HL-60 (cell line): ENCODE results near the gene IKBKE.

Source experiments
- DNase-seq, 2 experiments: peaks; one replicate each; pipeline ENCODE4 v3.0.0-alpha.2; 2010 to 2020; ENCODE audit warnings: low read depth in 1 of 2, low spot score in 1 of 2
- H3K27ac ChIP-seq: fragments of 250-450 bp; sonication (Bioruptor Pico); replicated peaks from 2 replicates; pipeline ENCODE4 v1.5.1; 2020; ENCODE audit warnings: mild to moderate bottlenecking, moderate library complexity
- H3K27me3 ChIP-seq: fragments of 250-450 bp; sonication (Bioruptor Pico); 2 replicates; pipeline ENCODE4 v1.5.1; 2021; ENCODE audit warnings: mild to moderate bottlenecking, moderate library complexity; ENCODE audit not compliant: insufficient read depth, poor library complexity, severe bottlenecking
- H3K4me3 ChIP-seq: replicated peaks from 2 replicates; pipeline ENCODE4 v1.5.1; 2011; ENCODE audit warnings: mild to moderate bottlenecking, control low read depth, low read length; ENCODE audit not compliant: insufficient read depth
- GABPA ChIP-seq: IDR thresholded peaks from 2 replicates; pipeline ENCODE4 v1.6.1; 2012; ENCODE audit warnings: low read depth
- POLR2AphosphoS5 ChIP-seq: IDR thresholded peaks from 2 replicates; pipeline ENCODE4 v1.6.1; 2012; ENCODE audit warnings: low read depth
- SPI1 ChIP-seq: IDR thresholded peaks from 2 replicates; pipeline ENCODE4 v1.6.1; 2012; ENCODE audit warnings: low read depth, mild to moderate bottlenecking, borderline replicate concordance
- TF ChIP-seq, protein P1 (sequence below): IDR thresholded peaks from one replicate; pipeline ENCODE4 v1.5.1; 2011; ENCODE audit warnings: low read length, control low read depth, inconsistent platforms; ENCODE audit not compliant: insufficient read depth
- TF ChIP-seq, protein P2 (sequence below): IDR thresholded peaks from 2 replicates; pipeline ENCODE4 v1.6.1; 2012; ENCODE audit warnings: low read depth; ENCODE audit not compliant: insufficient replicate concordance

IKBKE gene

GRCh38 chr1:206538901-206539640 is 68.8 kb downstream of the IKBKE start:
- Histone ChIP-seq H3K4me3 (no peak overlapping the region), H3K27ac (no peak overlapping the region), H3K27me3 (no peaks in the 10 kb centered on the region)
- DNase-seq, result no peak
- TF ChIP-seq, protein P1, sequence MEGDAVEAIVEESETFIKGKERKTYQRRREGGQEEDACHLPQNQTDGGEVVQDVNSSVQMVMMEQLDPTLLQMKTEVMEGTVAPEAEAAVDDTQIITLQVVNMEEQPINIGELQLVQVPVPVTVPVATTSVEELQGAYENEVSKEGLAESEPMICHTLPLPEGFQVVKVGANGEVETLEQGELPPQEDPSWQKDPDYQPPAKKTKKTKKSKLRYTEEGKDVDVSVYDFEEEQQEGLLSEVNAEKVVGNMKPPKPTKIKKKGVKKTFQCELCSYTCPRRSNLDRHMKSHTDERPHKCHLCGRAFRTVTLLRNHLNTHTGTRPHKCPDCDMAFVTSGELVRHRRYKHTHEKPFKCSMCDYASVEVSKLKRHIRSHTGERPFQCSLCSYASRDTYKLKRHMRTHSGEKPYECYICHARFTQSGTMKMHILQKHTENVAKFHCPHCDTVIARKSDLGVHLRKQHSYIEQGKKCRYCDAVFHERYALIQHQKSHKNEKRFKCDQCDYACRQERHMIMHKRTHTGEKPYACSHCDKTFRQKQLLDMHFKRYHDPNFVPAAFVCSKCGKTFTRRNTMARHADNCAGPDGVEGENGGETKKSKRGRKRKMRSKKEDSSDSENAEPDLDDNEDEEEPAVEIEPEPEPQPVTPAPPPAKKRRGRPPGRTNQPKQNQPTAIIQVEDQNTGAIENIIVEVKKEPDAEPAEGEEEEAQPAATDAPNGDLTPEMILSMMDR, result no peak
- TF ChIP-seq SPI1 (no peak), POLR2AphosphoS5 (no peak), GABPA (no peak)
- TF ChIP-seq, protein P2, sequence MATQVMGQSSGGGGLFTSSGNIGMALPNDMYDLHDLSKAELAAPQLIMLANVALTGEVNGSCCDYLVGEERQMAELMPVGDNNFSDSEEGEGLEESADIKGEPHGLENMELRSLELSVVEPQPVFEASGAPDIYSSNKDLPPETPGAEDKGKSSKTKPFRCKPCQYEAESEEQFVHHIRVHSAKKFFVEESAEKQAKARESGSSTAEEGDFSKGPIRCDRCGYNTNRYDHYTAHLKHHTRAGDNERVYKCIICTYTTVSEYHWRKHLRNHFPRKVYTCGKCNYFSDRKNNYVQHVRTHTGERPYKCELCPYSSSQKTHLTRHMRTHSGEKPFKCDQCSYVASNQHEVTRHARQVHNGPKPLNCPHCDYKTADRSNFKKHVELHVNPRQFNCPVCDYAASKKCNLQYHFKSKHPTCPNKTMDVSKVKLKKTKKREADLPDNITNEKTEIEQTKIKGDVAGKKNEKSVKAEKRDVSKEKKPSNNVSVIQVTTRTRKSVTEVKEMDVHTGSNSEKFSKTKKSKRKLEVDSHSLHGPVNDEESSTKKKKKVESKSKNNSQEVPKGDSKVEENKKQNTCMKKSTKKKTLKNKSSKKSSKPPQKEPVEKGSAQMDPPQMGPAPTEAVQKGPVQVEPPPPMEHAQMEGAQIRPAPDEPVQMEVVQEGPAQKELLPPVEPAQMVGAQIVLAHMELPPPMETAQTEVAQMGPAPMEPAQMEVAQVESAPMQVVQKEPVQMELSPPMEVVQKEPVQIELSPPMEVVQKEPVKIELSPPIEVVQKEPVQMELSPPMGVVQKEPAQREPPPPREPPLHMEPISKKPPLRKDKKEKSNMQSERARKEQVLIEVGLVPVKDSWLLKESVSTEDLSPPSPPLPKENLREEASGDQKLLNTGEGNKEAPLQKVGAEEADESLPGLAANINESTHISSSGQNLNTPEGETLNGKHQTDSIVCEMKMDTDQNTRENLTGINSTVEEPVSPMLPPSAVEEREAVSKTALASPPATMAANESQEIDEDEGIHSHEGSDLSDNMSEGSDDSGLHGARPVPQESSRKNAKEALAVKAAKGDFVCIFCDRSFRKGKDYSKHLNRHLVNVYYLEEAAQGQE, result no peak

GRCh38 chr1:206540044-206540780 is 69.9 kb downstream of the IKBKE start:
- DNase-seq, result no peak
- H3K27me3 ChIP-seq, result no peaks in the 10 kb centered on the region
- TF ChIP-seq, protein P1, result no peak
- no peak for TF ChIP-seq POLR2AphosphoS5
- no peak for TF ChIP-seq SPI1
- H3K4me3 ChIP-seq, result no peak overlapping the region
- H3K27ac ChIP-seq, result no peak overlapping the region

DNA sequence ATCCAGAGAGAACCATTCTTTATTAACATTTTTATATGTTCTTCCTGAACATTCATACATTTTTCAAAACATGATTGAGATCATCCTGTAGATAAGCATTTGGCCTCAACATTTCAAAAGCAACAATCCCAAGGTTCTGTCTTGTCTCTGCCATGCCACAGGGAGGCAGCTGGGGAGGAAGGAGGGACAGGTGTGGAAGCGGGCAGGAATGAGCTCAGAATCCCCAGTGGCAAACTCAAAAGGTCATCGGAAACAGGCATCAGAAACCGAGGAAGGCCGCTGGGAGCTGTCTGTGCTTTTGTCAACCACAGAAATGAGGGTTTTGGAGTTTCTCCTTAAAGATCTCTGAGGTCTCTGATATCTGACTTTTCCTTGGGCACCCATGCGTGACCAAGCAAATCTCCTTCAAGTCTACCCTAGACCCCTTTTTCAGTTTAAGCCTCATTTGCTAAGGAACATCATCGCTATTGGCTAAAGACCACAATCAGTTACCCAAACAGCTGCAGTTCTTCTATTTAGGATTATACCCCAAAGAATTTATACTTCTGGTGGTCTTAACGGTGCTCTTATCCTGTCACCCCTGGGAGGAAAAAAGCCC is 71.1 kb downstream of the IKBKE start:
- no peak for DNase-seq
- Histone ChIP-seq H3K27ac (no peak overlapping the region), H3K4me3 (no peak overlapping the region), H3K27me3 (no peaks in the 10 kb centered on the region)
- TF ChIP-seq POLR2AphosphoS5 (no peak), GABPA (no peak), SPI1 (no peak)
- TF ChIP-seq, protein P2, result no peak
- TF ChIP-seq, protein P1, result no peak
